IMR-90 (cell line): Measurements from ENCODE around the gene TXNDC15. TPM values are rescaled to one million over a fixed set of nuclear protein-coding genes. Genes with fewer than 3 reads are reported as not detected.

Experiments
- ATAC-seq: fragments of 200-7000 bp; cut with Tn5 transposase; 2 replicates; pipeline ENCODE4 v1.9.1; 2020; ENCODE audit warnings: low read depth, mild to moderate bottlenecking, moderate library complexity
- BruUV-seq: library from RNA; stranded (reverse); fragments of 400-500 nt; replicated peaks from 2 replicates; lab custom pipeline; 2021; lab: Mats Ljungman, UMichigan
- CTCF ChIA-PET: fragments of 300-600 bp; formaldehyde crosslinking; extraction: SDS; loops from one replicate; lab custom pipeline; 2021; ENCODE audit warnings: antibody characterized with exemption; lab: Yijun Ruan, JAX
- POLR2A ChIA-PET: fragments of 300-600 bp; sonication (Branson Sonifier 250); formaldehyde crosslinking; loops from one replicate; lab custom pipeline; 2022; ENCODE audit warnings: antibody characterized with exemption; ENCODE audit not compliant: unreplicated experiment; lab: Charles Lee
- DNase-seq: peaks from one replicate; pipeline ENCODE4 v3.0.0; 2013
- H2AFZ ChIP-seq: replicated peaks from 2 replicates; pipeline ENCODE3; 2013; ENCODE audit warnings: low read length, mild to moderate bottlenecking; ENCODE audit not compliant: poor library complexity
- H2AK5ac ChIP-seq: 2 replicates; pipeline ENCODE4 v1.6.1; 2013; ENCODE audit warnings: low read depth, low read length, inconsistent platforms
- H2AK9ac ChIP-seq: replicated peaks from 2 replicates; pipeline ENCODE3; 2013; ENCODE audit warnings: mild to moderate bottlenecking, low read depth, low read length, moderate library complexity; ENCODE audit not compliant: poor library complexity
- H2BK120ac ChIP-seq: 2 replicates; pipeline ENCODE4 v1.6.1; 2013; ENCODE audit warnings: low read depth, low read length, inconsistent platforms
- H2BK15ac ChIP-seq: 3 replicates; pipeline ENCODE4 v1.6.1; 2013; ENCODE audit warnings: low read depth, low read length, inconsistent platforms
- H2BK20ac ChIP-seq: 2 replicates; pipeline ENCODE4 v1.6.1; 2013; ENCODE audit warnings: low read depth, mild to moderate bottlenecking, inconsistent platforms, low read length, moderate library complexity
- H2BK5ac ChIP-seq: 2 replicates; pipeline ENCODE4 v1.6.1; 2013; ENCODE audit warnings: mild to moderate bottlenecking, low read depth, low read length, inconsistent platforms; ENCODE audit not compliant: poor library complexity, severe bottlenecking
- H3K14ac ChIP-seq: replicated peaks from 2 replicates; pipeline ENCODE4 v1.6.1; 2013; ENCODE audit warnings: low read depth, low read length, inconsistent platforms
- H3K18ac ChIP-seq: 2 replicates; pipeline ENCODE4 v1.6.1; 2013; ENCODE audit warnings: low read depth, low read length, control low read depth
- H3K23ac ChIP-seq: 2 replicates; pipeline ENCODE4 v1.6.1; 2013; ENCODE audit warnings: low read depth, low read length, inconsistent platforms
- H3K27ac ChIP-seq: 2 replicates; pipeline ENCODE4 v1.5.1; 2013; ENCODE audit warnings: mild to moderate bottlenecking, control low read depth, low read length; ENCODE audit not compliant: insufficient read depth
- H3K27me3 ChIP-seq: 2 replicates; pipeline ENCODE4 v1.6.1; 2013; ENCODE audit warnings: low read length; ENCODE audit not compliant: control insufficient read depth, insufficient read depth
- H3K36me3 ChIP-seq: 2 replicates; pipeline ENCODE4 v1.6.1; 2013; ENCODE audit warnings: low read length, mixed read lengths; ENCODE audit not compliant: control insufficient read depth, insufficient read depth
- H3K4ac ChIP-seq: 2 replicates; pipeline ENCODE4 v1.6.1; 2013; ENCODE audit warnings: low read depth, low read length, inconsistent platforms
- H3K4me1 ChIP-seq: 2 replicates; pipeline ENCODE4 v1.6.1; 2013; ENCODE audit warnings: low read length, mixed read lengths; ENCODE audit not compliant: control insufficient read depth, insufficient read depth
- H3K4me2 ChIP-seq: 2 replicates; pipeline ENCODE4 v1.6.1; 2013; ENCODE audit warnings: low read depth, mild to moderate bottlenecking, control low read depth, low read length, moderate library complexity
- H3K4me3 ChIP-seq: 2 replicates; pipeline ENCODE4 v1.5.1; 2013; ENCODE audit warnings: low read depth, mild to moderate bottlenecking, control low read depth, low read length, moderate library complexity; ENCODE audit not compliant: insufficient read depth
- H3K56ac ChIP-seq: 2 replicates; pipeline ENCODE4 v1.6.1; 2013; ENCODE audit warnings: low read length, inconsistent platforms; ENCODE audit not compliant: insufficient read depth; ENCODE audit errors: extremely low read depth
- H3K79me1 ChIP-seq, 2 experiments: 2 replicates each; pipeline ENCODE4 v1.6.1; 2013; ENCODE audit warnings: low read length in 2 of 2, inconsistent platforms in 1 of 2, low read depth in 1 of 2
- H3K9ac ChIP-seq: 2 replicates; pipeline ENCODE4 v1.6.1; 2013; ENCODE audit warnings: low read depth, low read length, control low read depth
- H3K9me1 ChIP-seq: 2 replicates; pipeline ENCODE4 v1.6.1; 2013; ENCODE audit warnings: low read length, inconsistent platforms; ENCODE audit not compliant: insufficient read depth
- H3K9me3 ChIP-seq: 2 replicates; pipeline ENCODE4 v1.6.1; 2013; ENCODE audit warnings: low read length; ENCODE audit not compliant: control insufficient read depth, insufficient read depth
- H4K20me1 ChIP-seq: 2 replicates; pipeline ENCODE4 v1.6.1; 2013; ENCODE audit warnings: low read length, inconsistent platforms; ENCODE audit not compliant: insufficient read depth
- H4K5ac ChIP-seq: 2 replicates; pipeline ENCODE4 v1.6.1; 2013; ENCODE audit warnings: mild to moderate bottlenecking, low read depth, low read length, control low read depth
- H4K8ac ChIP-seq, 2 experiments: 2 replicates each; pipeline ENCODE4 v1.6.1; 2013; ENCODE audit warnings: low read depth in 2 of 2, low read length in 2 of 2, control low read depth in 1 of 2, inconsistent platforms in 1 of 2
- H4K91ac ChIP-seq: 2 replicates; pipeline ENCODE4 v1.6.1; 2013; ENCODE audit warnings: low read depth, low read length, inconsistent platforms; ENCODE audit not compliant: insufficient read depth
- BHLHE40 ChIP-seq: fragments of 150-350 bp; IDR thresholded peaks from 2 replicates; pipeline ENCODE4 v1.6.1; 2016; ENCODE audit warnings: mild to moderate bottlenecking, low read depth, low read length
- CEBPB ChIP-seq: IDR thresholded peaks from 2 replicates; pipeline ENCODE4 v1.6.1; 2012; ENCODE audit warnings: low read depth, low read length, improper control_type of control experiment
- FOS ChIP-seq: fragments of 150-350 bp; IDR thresholded peaks from 2 replicates; pipeline ENCODE4 v1.6.1; 2016; ENCODE audit warnings: low read depth, low read length
- MAFK ChIP-seq: IDR thresholded peaks from 2 replicates; pipeline ENCODE4 v1.6.1; 2012; ENCODE audit warnings: low read depth, low read length, improper control_type of control experiment
- MXI1 ChIP-seq: IDR thresholded peaks from 2 replicates; pipeline ENCODE4 v1.6.1; 2012; ENCODE audit warnings: low read depth, mild to moderate bottlenecking, low read length, moderate library complexity, borderline replicate concordance
- RAD21 ChIP-seq: IDR thresholded peaks from 2 replicates; pipeline ENCODE4 v1.6.1; 2012; ENCODE audit warnings: low read length, improper control_type of control experiment
- RFX5 ChIP-seq: IDR thresholded peaks from 2 replicates; pipeline ENCODE4 v1.8.0; 2012; ENCODE audit warnings: low read depth, mild to moderate bottlenecking, low read length, moderate library complexity
- WGBS, 2 experiments: methylation state at CpG; one replicate each; pipeline versions ENCODE4 v1.1.5 to v1.1.7; 2013; ENCODE audit warnings: missing lambda C conversion rate in 2 of 2; ENCODE audit not compliant: insufficient read length in 1 of 2; ENCODE audit errors: extremely low coverage in 2 of 2; 5-methylcytosine and 5-hydroxymethylcytosine counted together
- dilution Hi-C: fragments of 300-500 bp; cut with HindIII; formaldehyde crosslinking; loops from one replicate; pipeline ENCODE4 v1.14.3; 2018; ENCODE audit warnings: low sequenced_read_pairs; ENCODE audit not compliant: unreplicated experiment
- in situ Hi-C: fragments of 300-500 bp; cut with MboI; formaldehyde crosslinking; loops from 3 replicates; pipeline ENCODE4 v1.14.3; 2019; ENCODE audit warnings: low sequenced_read_pairs, inconsistent platforms, mixed read lengths
- intact Hi-C: fragments of 100-400 bp; cut with micrococcal nuclease; formaldehyde crosslinking; loops from 2 replicates; pipeline ENCODE4 v1.10.0; 2022
- polyA plus RNA-seq, 3 experiments: library from polyadenylated mRNA; depleted of rRNA; stranded (reverse); fragments of >200 nt; gene quantifications; 2 replicates each; pipeline ENCODE4 v1.2.3, GENCODE V29; 2012; ENCODE audit warnings: low replicate concordance in 1 of 3
- total RNA-seq: library from RNA; depleted of rRNA; stranded (reverse); fragments of >200 nt; gene quantifications from 2 replicates; pipeline ENCODE4 v1.2.3, GENCODE V29; 2012
- TF ChIP-seq, protein P1 (sequence below): fragments of 150-350 bp; IDR thresholded peaks from 2 replicates; pipeline ENCODE4 v1.6.1; 2017; ENCODE audit warnings: mild to moderate bottlenecking, antibody characterized with exemption, low read length, low read depth

TXNDC15 gene
- total and polyA plus RNA-seq, 2 of the 4 experiments (the other 2 are of a cell fraction), result 87.0 to 125 TPM

DNA sequence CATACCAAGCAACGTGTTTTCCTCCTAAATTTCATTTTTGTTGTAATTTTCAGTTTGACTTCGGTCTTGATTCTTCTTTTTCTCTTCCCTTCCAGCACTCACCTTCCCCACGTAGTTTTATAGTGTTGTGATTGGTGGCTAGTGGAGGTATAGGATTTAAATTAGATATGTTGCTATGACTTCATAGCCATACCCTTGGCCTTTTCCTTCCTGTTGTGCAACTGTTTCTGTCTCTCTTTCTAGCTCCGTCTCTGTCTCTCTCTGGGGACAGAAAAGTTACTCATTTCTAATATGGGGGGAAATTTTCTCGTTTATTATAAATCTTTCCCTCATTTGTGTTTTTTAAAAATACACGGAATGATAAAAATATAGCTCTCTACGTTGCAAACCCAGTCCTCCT lies 49.0 kb upstream of the TXNDC15 start:
- Histone ChIP-seq H3K4ac (no peak overlapping the region), H3K27me3 (no peaks in the 10 kb centered on the region), H3K4me3 (no peak overlapping the region), H2BK5ac (no peak overlapping the region), H3K27ac (no peak overlapping the region), H2AK9ac (no peak overlapping the region), H3K36me3 (peaks cover 23% of the 10 kb centered on the region), H3K9ac (no peak overlapping the region), H2BK20ac (no peak overlapping the region), H4K91ac (no peak overlapping the region), H3K14ac (no peak overlapping the region), H3K18ac (no peak overlapping the region), H3K4me1 (no peaks in the 10 kb centered on the region), H2BK120ac (no peak overlapping the region), H2AFZ (no peak overlapping the region), H3K4me2 (no peak overlapping the region), H3K79me1 (peaks cover 0 to 5% of the 10 kb centered on the region in 2 experiments; a peak in 1 of 4 replicates), H4K8ac (no peak overlapping the region), H3K9me1 (peaks cover 4% of the 10 kb centered on the region; the same call in 1 of the 2 replicates), H3K56ac (no peak overlapping the region), H4K20me1 (no peaks in the 10 kb centered on the region), H3K23ac (no peak overlapping the region), H2BK15ac (no peak overlapping the region), H3K9me3 (no peaks in the 10 kb centered on the region), H4K5ac (no peak overlapping the region), H2AK5ac (no peak overlapping the region)
- in situ Hi-C loops, result no loop called here
- BruUV-seq, result no TSS peak
- POLR2A ChIA-PET, result no interaction called here
- TF ChIP-seq RAD21, result no peak
- TF ChIP-seq MXI1, result no peak
- no peak for TF ChIP-seq FOS
- no peak for TF ChIP-seq RFX5
- TF ChIP-seq BHLHE40, result no peak
- TF ChIP-seq CEBPB, result no peak
- TF ChIP-seq, protein P1, sequence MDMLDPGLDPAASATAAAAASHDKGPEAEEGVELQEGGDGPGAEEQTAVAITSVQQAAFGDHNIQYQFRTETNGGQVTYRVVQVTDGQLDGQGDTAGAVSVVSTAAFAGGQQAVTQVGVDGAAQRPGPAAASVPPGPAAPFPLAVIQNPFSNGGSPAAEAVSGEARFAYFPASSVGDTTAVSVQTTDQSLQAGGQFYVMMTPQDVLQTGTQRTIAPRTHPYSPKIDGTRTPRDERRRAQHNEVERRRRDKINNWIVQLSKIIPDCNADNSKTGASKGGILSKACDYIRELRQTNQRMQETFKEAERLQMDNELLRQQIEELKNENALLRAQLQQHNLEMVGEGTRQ, result no peak
- TF ChIP-seq MAFK, result no peak
- WGBS, 2 experiments, result no CpG with 5 or more reads among the region's 7 CpGs
- ATAC-seq (no peak), DNase-seq (no peak)
- intact Hi-C loops, result no loop called here
- CTCF ChIA-PET, result no interaction called here
- dilution Hi-C loops, result no loop called here
